SU-DHL-6 (cell line): ENCODE measurements around the gene DLEU7.

Source experiments
- EZH2phosphoT487 ChIP-seq: fragments of 200-600 bp; sonication (generic), shearing (Covaris generic); conservative IDR thresholded peaks from 2 replicates; pipeline ENCODE4 v1.6.1; 2018; ENCODE audit warnings: mild to moderate bottlenecking, antibody characterized with exemption, low read length, moderate library complexity, mixed read lengths
- TF ChIP-seq, protein P1 (sequence below): fragments of 200-600 bp; sonication (generic); IDR thresholded peaks from one replicate; pipeline ENCODE4 v1.5.1; 2017; ENCODE audit warnings: antibody characterized with exemption, mild to moderate bottlenecking, low read length, moderate library complexity; ENCODE audit not compliant: insufficient read depth, poor library complexity, severe bottlenecking

DNA sequence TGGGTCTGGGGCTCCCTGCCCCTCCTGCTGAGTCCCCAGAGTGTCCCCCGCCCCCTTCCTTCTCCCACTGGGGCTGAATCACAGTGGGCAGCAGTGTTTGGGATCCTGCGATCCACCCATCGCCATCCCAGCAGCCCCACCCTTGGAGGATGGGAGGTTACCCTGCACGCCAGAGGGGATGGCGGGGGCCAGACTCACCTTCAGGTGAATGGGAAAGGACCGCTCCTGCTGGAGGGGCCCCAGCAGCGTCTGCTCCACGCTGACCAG is 569 bp downstream of the DLEU7 start:
- TF ChIP-seq, protein P1, sequence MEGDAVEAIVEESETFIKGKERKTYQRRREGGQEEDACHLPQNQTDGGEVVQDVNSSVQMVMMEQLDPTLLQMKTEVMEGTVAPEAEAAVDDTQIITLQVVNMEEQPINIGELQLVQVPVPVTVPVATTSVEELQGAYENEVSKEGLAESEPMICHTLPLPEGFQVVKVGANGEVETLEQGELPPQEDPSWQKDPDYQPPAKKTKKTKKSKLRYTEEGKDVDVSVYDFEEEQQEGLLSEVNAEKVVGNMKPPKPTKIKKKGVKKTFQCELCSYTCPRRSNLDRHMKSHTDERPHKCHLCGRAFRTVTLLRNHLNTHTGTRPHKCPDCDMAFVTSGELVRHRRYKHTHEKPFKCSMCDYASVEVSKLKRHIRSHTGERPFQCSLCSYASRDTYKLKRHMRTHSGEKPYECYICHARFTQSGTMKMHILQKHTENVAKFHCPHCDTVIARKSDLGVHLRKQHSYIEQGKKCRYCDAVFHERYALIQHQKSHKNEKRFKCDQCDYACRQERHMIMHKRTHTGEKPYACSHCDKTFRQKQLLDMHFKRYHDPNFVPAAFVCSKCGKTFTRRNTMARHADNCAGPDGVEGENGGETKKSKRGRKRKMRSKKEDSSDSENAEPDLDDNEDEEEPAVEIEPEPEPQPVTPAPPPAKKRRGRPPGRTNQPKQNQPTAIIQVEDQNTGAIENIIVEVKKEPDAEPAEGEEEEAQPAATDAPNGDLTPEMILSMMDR = no peak
- TF ChIP-seq EZH2phosphoT487 = no peak
